Fibroblast of villous mesenchyme (primary cell): Measurements from ENCODE around the gene TMEM233. TPM values are rescaled to one million over a fixed set of nuclear protein-coding genes. Genes with fewer than 3 reads are reported as not detected.

ENCODE experiments used
- DNase-seq: peaks from one replicate; pipeline ENCODE4 v3.0.0-alpha.2; 2010; ENCODE audit warnings: low read depth
- H3K4me3 ChIP-seq: 2 replicates; pipeline ENCODE4 v1.5.1; 2011; ENCODE audit warnings: low read depth, mild to moderate bottlenecking, low read length
- CTCF ChIP-seq: IDR thresholded peaks from 2 replicates; pipeline ENCODE4 v1.5.1; 2012; ENCODE audit warnings: low read depth, mild to moderate bottlenecking, low read length; ENCODE audit not compliant: insufficient read depth
- total RNA-seq: library from RNA; depleted of rRNA; stranded (reverse); fragments of >200 nt; gene quantifications from 2 replicates; pipeline ENCODE4 v1.2.3, GENCODE V29; 2012

The TMEM233 gene
- total RNA-seq, 1 donor, result not detected

- TF ChIP-seq CTCF, result no peak
- no peak overlapping the region for H3K4me3 ChIP-seq
- no peak for DNase-seq
Observed at GRCh38 chr12:119620490-119620889, 26.9 kb downstream of the TMEM233 start.

GRCh38 chr12:119621878-119622277 is 28.3 kb downstream of the TMEM233 start:
- TF ChIP-seq CTCF, result no peak
- DNase-seq, result no peak
- no peak overlapping the region for H3K4me3 ChIP-seq

GRCh38 chr12:119624966-119625365 is 31.4 kb downstream of the TMEM233 start:
- no peak for TF ChIP-seq CTCF
- no peak for DNase-seq

GRCh38 chr12:119627019-119627643 is 33.6 kb downstream of the TMEM233 start:
- TF ChIP-seq CTCF, result no peak
- DNase-seq, result no peak

More at GRCh38 chr12:119624966-119625365, 31.4 kb downstream of the TMEM233 start:
- no peak overlapping the region for H3K4me3 ChIP-seq

GRCh38 chr12:119627686-119628085 is 34.1 kb downstream of the TMEM233 start:
- no peak overlapping the region for H3K4me3 ChIP-seq
- DNase-seq, result no peak
- no peak for TF ChIP-seq CTCF

More at GRCh38 chr12:119627019-119627643, 33.6 kb downstream of the TMEM233 start:
- H3K4me3 ChIP-seq, result no peak overlapping the region

GRCh38 chr12:119630223-119630780 is 36.7 kb downstream of the TMEM233 start:
- H3K4me3 ChIP-seq, result no peak overlapping the region
- TF ChIP-seq CTCF, result no peak
- DNase-seq, result no peak

- no peak overlapping the region for H3K4me3 ChIP-seq
- TF ChIP-seq CTCF, result no peak
- DNase-seq, result no peak
Observed at GRCh38 chr12:119630962-119631550, 37.5 kb downstream of the TMEM233 start.
